Measurements from ENCODE around the gene CLK2. TPM values are rescaled to one million over a fixed set of nuclear protein-coding genes. Genes with fewer than 3 reads are reported as not detected.
"Not testable (repeated sequence)": the region's sequence is repeated elsewhere in the genome, so short reads cannot be mapped to it uniquely, and the experiment has no call there.

Gene CLK2
- total and polyA plus RNA-seq, 9 of the 15 experiments (the other 6 are each of a cell fraction or from before 2014, with no cell fraction given): 13.5 to 81.4 (median 39.6) TPM

DNA sequence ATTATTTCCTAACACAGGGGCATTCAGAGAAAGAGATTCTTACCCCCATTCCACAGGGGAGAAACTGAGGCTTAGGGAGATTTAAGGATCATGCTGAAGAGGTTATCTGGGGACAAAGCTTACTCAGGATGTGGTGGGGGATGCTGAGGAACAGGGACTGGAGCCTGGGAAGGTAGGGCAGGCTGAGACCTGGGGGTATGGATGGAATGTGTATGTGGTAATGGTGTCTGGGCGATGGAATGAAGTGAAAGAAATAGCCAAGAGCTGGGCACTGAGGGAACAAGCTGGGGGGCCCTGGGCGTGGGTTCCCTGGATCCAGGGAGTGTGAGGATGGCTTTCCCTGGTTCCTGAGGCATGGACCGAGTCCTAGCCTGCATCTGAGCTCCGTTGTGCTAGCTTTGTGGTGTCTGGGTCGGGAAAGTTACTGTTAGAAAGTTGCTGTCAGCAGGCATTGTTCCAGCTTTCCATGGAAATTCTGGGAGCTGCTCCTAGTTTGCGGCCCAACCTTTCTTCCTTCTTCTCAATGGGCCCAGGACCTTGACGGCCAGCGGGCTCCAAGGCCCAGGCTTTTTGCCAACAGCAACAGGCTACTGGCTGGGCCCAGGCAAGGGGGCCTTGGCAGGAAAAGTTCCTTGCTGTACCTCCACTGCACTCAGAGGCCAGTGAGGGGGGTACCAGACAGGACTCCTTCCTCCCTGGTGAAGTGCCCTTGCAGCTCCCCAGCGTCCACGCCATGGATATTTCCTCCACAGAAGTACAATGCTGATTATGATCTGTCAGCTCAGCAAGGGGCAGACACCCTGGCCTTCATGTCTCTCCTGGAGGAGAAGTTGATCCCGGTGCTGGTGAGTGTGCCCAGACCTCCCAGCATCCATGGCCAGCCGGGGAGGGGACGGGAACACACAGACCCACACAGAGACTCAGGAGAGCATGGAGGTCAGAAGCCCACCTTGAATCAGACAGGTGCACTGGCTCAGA lies 41.0 kb downstream of the CLK2 start:
- BruUV-seq (replicated peaks); intact Hi-C loops (cut with micrococcal nuclease); H3K9me3 ChIP-seq (replicated peaks; ENCODE audit: control insufficient read depth, insufficient read depth, low read depth, low read length); in situ Hi-C loops (cut with MboI); H3K4me3 ChIP-seq; FAIRE-seq; DNase-seq (ENCODE audit: extremely low read depth in 1 of 4, low spot score in 3 of 4); H4K20me1 ChIP-seq (replicated peaks; ENCODE audit: control insufficient read depth, insufficient read depth, low read length); H2AFZ ChIP-seq (ENCODE audit: low read depth, low read length); H3K9me1 ChIP-seq (ENCODE audit: control insufficient read depth, insufficient read depth, low read length); H3K79me2 ChIP-seq (ENCODE audit: control insufficient read depth, insufficient read depth, low read length); ATAC-seq; H3K27ac ChIP-seq (ENCODE audit: extremely low read depth, low read depth, low read length); H3K9ac ChIP-seq (ENCODE audit: insufficient read depth in 1 of 2, low read depth in 2 of 2, low read length in 2 of 2); CTCF ChIA-PET (ENCODE audit: low intra/inter-chr PET ratio); H3K4me2 ChIP-seq (ENCODE audit: insufficient read depth, low read length); H3K27me3 ChIP-seq (ENCODE audit: control insufficient read depth in 2 of 2, insufficient read depth in 2 of 2, low read length in 2 of 2): not testable (repeated sequence)
- WGBS (ENCODE audit: insufficient coverage, low coverage, missing lambda C conversion rate): 59% methylated on average over 10 of the region's 13 CpGs
- peaks cover under 1 to 17% of the 10 kb centered on the region in 2 experiments; a peak in 4 of 5 replicates for H3K4me1 ChIP-seq (replicated peaks in 1 of 2; ENCODE audit: control insufficient read depth in 2 of 2, insufficient read depth in 2 of 2, low read length in 2 of 2)
- POLR2A ChIA-PET: interaction anchor here (1.1 kb wide), 1 partner anchor 32 kb away, joined by 3 read pairs; no protein-coding TSS in a partner anchor
- peaks cover 11% of the 10 kb centered on the region; the same call in 1 of the 3 replicates for H3K36me3 ChIP-seq (ENCODE audit: control insufficient read depth, insufficient read depth, low read length)

- H3K4me3 ChIP-seq; H2AFZ ChIP-seq (ENCODE audit: low read depth, low read length); H3K9me3 ChIP-seq (replicated peaks; ENCODE audit: control insufficient read depth, insufficient read depth, low read depth, low read length); H3K27ac ChIP-seq (ENCODE audit: extremely low read depth, low read depth, low read length); DNase-seq (ENCODE audit: extremely low read depth in 1 of 4, low spot score in 3 of 4); H3K9me1 ChIP-seq (ENCODE audit: control insufficient read depth, insufficient read depth, low read length); H3K9ac ChIP-seq (ENCODE audit: insufficient read depth in 1 of 2, low read depth in 2 of 2, low read length in 2 of 2); ATAC-seq; CTCF ChIA-PET (ENCODE audit: low intra/inter-chr PET ratio); intact Hi-C loops (cut with micrococcal nuclease); in situ Hi-C loops (cut with MboI); H3K27me3 ChIP-seq (ENCODE audit: control insufficient read depth in 2 of 2, insufficient read depth in 2 of 2, low read length in 2 of 2); H3K36me3 ChIP-seq (ENCODE audit: control insufficient read depth, insufficient read depth, low read length); H4K20me1 ChIP-seq (replicated peaks; ENCODE audit: control insufficient read depth, insufficient read depth, low read length); BruUV-seq (replicated peaks); H3K4me2 ChIP-seq (ENCODE audit: insufficient read depth, low read length): not testable (repeated sequence)
- peaks cover 8 to 18% of the 10 kb centered on the region in 2 experiments; a peak in 4 of 5 replicates for H3K4me1 ChIP-seq (replicated peaks in 1 of 2; ENCODE audit: control insufficient read depth in 2 of 2, insufficient read depth in 2 of 2, low read length in 2 of 2)
- WGBS (ENCODE audit: insufficient coverage, low coverage, missing lambda C conversion rate): 6% methylated on average over 3 of the region's 3 CpGs
- TF ChIP-seq TCF3 (CRISPR knock-in tag; IDR thresholded peaks at IDR 0.05) (peak; percentile 55), ZNF263 (CRISPR knock-in tag; IDR thresholded peaks at IDR 0.05; ENCODE audit: borderline replicate concordance) (peak; percentile 42; the same call in 1 of the 2 replicates), MTA2 (IDR thresholded peaks at IDR 0.05; ENCODE audit: low read depth) (0 out of 2 replicates have a peak, but pooled peaks have one; percentile 24), SPI1 (IDR thresholded peaks at IDR 0.05; ENCODE audit: borderline replicate concordance, low read depth, low read length) (peak; percentile 50; the same call in 1 of the 2 replicates), CBFA2T3 (IDR thresholded peaks at IDR 0.05) (peak; percentile 61)
- TF ChIP-seq, protein P1, sequence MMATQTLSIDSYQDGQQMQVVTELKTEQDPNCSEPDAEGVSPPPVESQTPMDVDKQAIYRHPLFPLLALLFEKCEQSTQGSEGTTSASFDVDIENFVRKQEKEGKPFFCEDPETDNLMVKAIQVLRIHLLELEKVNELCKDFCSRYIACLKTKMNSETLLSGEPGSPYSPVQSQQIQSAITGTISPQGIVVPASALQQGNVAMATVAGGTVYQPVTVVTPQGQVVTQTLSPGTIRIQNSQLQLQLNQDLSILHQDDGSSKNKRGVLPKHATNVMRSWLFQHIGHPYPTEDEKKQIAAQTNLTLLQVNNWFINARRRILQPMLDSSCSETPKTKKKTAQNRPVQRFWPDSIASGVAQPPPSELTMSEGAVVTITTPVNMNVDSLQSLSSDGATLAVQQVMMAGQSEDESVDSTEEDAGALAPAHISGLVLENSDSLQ (IDR thresholded peaks at IDR 0.05): peak; percentile 86
- H3K79me2 ChIP-seq (ENCODE audit: control insufficient read depth, insufficient read depth, low read length): peaks cover 12% of the 10 kb centered on the region
- FAIRE-seq: peak; percentile 63
- POLR2A ChIA-PET: interaction anchor here (0.5 to 0.6 kb wide), 2 partner anchors 13 to 39 kb away, joined by 3 to 5 read pairs; no protein-coding TSS in a partner anchor
Measured at GRCh38 chr1:155231302-155231701, 42.0 kb downstream of the CLK2 start.
